ENCODE results near the gene RTP4. TPM values are rescaled to one million over a fixed set of nuclear protein-coding genes. Genes with fewer than 3 reads are reported as not detected.

Gene RTP4
- polyA plus RNA-seq, 3 donors = 1.7 to 6.6 (median 3.3) TPM

DNA sequence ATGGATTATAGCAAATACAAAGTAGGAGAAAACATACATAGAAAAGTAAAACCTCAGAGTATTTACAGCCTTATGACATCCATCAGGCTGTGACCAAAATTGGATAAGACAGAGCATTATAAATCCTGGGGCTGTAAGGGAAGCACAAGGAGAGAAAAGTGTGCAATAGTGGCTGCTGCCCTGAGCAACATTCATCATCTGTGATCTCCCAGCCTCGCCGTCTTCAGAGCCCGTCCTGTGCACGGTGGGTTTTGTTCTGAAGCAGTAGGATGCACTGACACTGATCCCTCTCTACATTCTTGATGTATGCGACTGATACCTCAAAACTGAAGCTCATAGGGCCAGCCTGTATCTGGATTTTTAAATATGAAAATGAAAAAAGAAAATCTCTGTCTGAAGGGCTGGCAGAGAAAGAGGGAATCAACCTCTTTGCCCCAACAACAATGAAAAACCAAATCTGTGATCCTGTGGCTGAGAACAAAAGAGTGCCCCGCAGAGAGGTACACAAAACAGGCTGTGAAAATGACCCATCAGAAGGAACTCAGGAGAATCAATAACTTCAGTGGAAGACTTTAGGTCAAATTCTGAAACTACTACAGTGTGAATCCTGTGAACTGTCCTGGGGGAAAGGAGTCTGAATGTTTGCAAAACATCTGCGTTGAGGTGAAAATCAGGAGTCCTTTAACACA lies 8.2 kb upstream of the RTP4 start:
- Histone ChIP-seq H3K27me3 (ENCODE audit: control insufficient read depth in 2 of 2, insufficient read depth in 2 of 2, low read length in 2 of 2) (no peaks in the 10 kb centered on the region), H3K9me3 (replicated peaks in 1 of 2; ENCODE audit: control insufficient read depth in 1 of 2, insufficient read depth in 1 of 2, low read length in 2 of 2) (no peaks in the 10 kb centered on the region), H3K36me3 (replicated peaks in 1 of 2; ENCODE audit: control insufficient read depth in 1 of 2, insufficient read depth in 2 of 2, low read length in 2 of 2) (no peaks in the 10 kb centered on the region), H3K27ac (ENCODE audit: low read depth in 1 of 2, low read length in 2 of 2) (no peak overlapping the region), H3K79me2 (ENCODE audit: insufficient read depth, low read length) (no peaks in the 10 kb centered on the region), H3K9ac (ENCODE audit: insufficient read depth, low read length, poor library complexity, severe bottlenecking) (no peak overlapping the region), H3K4me1 (ENCODE audit: control insufficient read depth in 1 of 2, insufficient read depth in 2 of 2, low read length in 2 of 2) (no peaks in the 10 kb centered on the region), H4K20me1 (ENCODE audit: insufficient read depth, low read length) (no peaks in the 10 kb centered on the region), H2AFZ (ENCODE audit: insufficient read depth, low read depth, low read length, poor library complexity, severe bottlenecking) (no peak overlapping the region), H3K4me2 (replicated peaks; ENCODE audit: extremely low read depth, low read length, poor library complexity, severe bottlenecking) (no peak overlapping the region), H3K4me3 (replicated peaks in 1 of 3; ENCODE audit: low read depth in 2 of 3, low read length in 3 of 3) (no peak overlapping the region)
- 89% methylated on average over 3 of the region's 7 CpGs for WGBS (ENCODE audit: insufficient coverage)
- Mint-ChIP-seq H3K9me3 (peaks cover 0 to 2% (median 0%) of the 10 kb centered on the region in 7 donors), H3K4me1 (peaks cover 5% of the 10 kb centered on the region), H3K27ac (no peak overlapping the region), H3K4me3 (no peak overlapping the region), H3K36me3 (no peaks in the 10 kb centered on the region), H3K27me3 (ENCODE audit: low read depth in 3 of 3) (peaks cover 0 to 3% (median 0%) of the 10 kb centered on the region in 3 donors)
- intact Hi-C loops (cut with micrococcal nuclease) = no loop called here
- TF ChIP-seq, protein P1, sequence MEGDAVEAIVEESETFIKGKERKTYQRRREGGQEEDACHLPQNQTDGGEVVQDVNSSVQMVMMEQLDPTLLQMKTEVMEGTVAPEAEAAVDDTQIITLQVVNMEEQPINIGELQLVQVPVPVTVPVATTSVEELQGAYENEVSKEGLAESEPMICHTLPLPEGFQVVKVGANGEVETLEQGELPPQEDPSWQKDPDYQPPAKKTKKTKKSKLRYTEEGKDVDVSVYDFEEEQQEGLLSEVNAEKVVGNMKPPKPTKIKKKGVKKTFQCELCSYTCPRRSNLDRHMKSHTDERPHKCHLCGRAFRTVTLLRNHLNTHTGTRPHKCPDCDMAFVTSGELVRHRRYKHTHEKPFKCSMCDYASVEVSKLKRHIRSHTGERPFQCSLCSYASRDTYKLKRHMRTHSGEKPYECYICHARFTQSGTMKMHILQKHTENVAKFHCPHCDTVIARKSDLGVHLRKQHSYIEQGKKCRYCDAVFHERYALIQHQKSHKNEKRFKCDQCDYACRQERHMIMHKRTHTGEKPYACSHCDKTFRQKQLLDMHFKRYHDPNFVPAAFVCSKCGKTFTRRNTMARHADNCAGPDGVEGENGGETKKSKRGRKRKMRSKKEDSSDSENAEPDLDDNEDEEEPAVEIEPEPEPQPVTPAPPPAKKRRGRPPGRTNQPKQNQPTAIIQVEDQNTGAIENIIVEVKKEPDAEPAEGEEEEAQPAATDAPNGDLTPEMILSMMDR (IDR thresholded peaks at IDR 0.05) = no peak
- no peak for DNase-seq

DNA sequence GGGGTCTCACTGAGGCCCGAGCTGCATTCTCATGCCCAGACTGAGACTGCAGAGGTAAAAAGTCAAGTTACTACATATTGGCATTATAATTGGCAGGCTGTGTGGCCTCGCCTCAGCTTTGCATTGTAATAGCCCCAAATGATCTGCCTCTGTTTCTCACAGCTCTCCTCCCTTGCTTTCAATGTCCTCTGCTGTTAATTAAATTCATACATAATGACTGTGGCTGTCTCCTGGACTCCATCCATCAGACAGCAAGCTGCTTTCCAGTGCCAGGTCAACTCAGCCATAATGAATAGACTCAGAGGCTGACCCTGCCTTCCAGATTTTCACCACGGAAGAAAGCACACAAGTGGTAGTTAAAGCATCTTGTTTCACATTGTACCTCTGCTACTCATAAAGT lies 7.6 kb upstream of the RTP4 start:
- DNase-seq = no peak
- Mint-ChIP-seq H3K27me3 (ENCODE audit: low read depth in 3 of 3) (peaks cover 0 to 3% (median 0%) of the 10 kb centered on the region in 3 donors), H3K36me3 (no peaks in the 10 kb centered on the region), H3K4me3 (no peak overlapping the region), H3K4me1 (peaks cover 5% of the 10 kb centered on the region), H3K27ac (no peak overlapping the region), H3K9me3 (peaks cover 0 to 2% (median 0%) of the 10 kb centered on the region in 7 donors)
- 77% methylated on average over 2 of the region's 3 CpGs for WGBS (ENCODE audit: insufficient coverage)
- H3K36me3 ChIP-seq (replicated peaks in 1 of 2; ENCODE audit: control insufficient read depth in 1 of 2, insufficient read depth in 2 of 2, low read length in 2 of 2) = no peaks in the 10 kb centered on the region
- H3K9ac ChIP-seq (ENCODE audit: insufficient read depth, low read length, poor library complexity, severe bottlenecking) = no peak overlapping the region
- H3K27ac ChIP-seq (ENCODE audit: low read depth in 1 of 2, low read length in 2 of 2) = no peak overlapping the region
- H3K9me3 ChIP-seq (replicated peaks in 1 of 2; ENCODE audit: control insufficient read depth in 1 of 2, insufficient read depth in 1 of 2, low read length in 2 of 2) = no peaks in the 10 kb centered on the region
- no peak overlapping the region for H2AFZ ChIP-seq (ENCODE audit: insufficient read depth, low read depth, low read length, poor library complexity, severe bottlenecking)
- no peak overlapping the region for H3K4me2 ChIP-seq (replicated peaks; ENCODE audit: extremely low read depth, low read length, poor library complexity, severe bottlenecking)
- TF ChIP-seq, protein P1 (IDR thresholded peaks at IDR 0.05) = no peak
- H3K4me1 ChIP-seq (ENCODE audit: control insufficient read depth in 1 of 2, insufficient read depth in 2 of 2, low read length in 2 of 2) = no peaks in the 10 kb centered on the region
- no peaks in the 10 kb centered on the region for H4K20me1 ChIP-seq (ENCODE audit: insufficient read depth, low read length)
- intact Hi-C loops (cut with micrococcal nuclease) = no loop called here
- H3K4me3 ChIP-seq (replicated peaks in 1 of 3; ENCODE audit: low read depth in 2 of 3, low read length in 3 of 3) = no peak overlapping the region
- H3K27me3 ChIP-seq (ENCODE audit: control insufficient read depth in 2 of 2, insufficient read depth in 2 of 2, low read length in 2 of 2) = no peaks in the 10 kb centered on the region
- H3K79me2 ChIP-seq (ENCODE audit: insufficient read depth, low read length) = no peaks in the 10 kb centered on the region

Data from CD14-positive monocyte (primary cell).